K562 (cell line): Measurements from ENCODE around the gene ATF5. TPM values are rescaled to one million over a fixed set of nuclear protein-coding genes. Genes with fewer than 3 reads are reported as not detected.

Source experiments
- C11orf30 ChIP-seq: fragments of 450-650 bp; IDR thresholded peaks from 2 replicates; pipeline ENCODE4 v1.6.1; 2016; ENCODE audit warnings: low read depth, mild to moderate bottlenecking
- CCNT2 ChIP-seq: IDR thresholded peaks from 2 replicates; pipeline ENCODE4 v1.6.1; 2011; ENCODE audit warnings: borderline replicate concordance, low read depth, mild to moderate bottlenecking, moderate library complexity, mixed read lengths, low read length; ENCODE audit not compliant: insufficient read length; ENCODE audit errors: extremely low read depth
- CEBPG ChIP-seq, 3 experiments: fragments of 200-800 bp in 1 of 3; sonication (Bioruptor generic) in 1 of 3; sonication (generic) in 1 of 3; formaldehyde crosslinking in 1 of 3; IDR thresholded peaks in 2 of 3; conservative IDR thresholded peaks in 1 of 3; 2 replicates each; pipeline versions ENCODE4 v1.6.1 to v1.8.0; 2016 to 2022; ENCODE audit warnings: missing compliant biosample characterization in 2 of 3, missing genetic modification characterization in 2 of 3, mild to moderate bottlenecking in 1 of 3, missing genetic modification reagents in 1 of 3
- DDX20 ChIP-seq: fragments of 450-650 bp; IDR thresholded peaks from 2 replicates; pipeline ENCODE4 v1.6.1; 2016; ENCODE audit warnings: missing genetic modification characterization, low read depth, mild to moderate bottlenecking, missing compliant biosample characterization, moderate library complexity
- GATAD2B ChIP-seq: fragments of 450-650 bp; IDR thresholded peaks from 2 replicates; pipeline ENCODE4 v1.6.1; 2017; ENCODE audit warnings: mild to moderate bottlenecking, borderline replicate concordance
- GTF2E2 ChIP-seq: fragments of 200-800 bp; sonication (Bioruptor generic); IDR thresholded peaks from 2 replicates; pipeline ENCODE4 v1.6.1; 2016; ENCODE audit warnings: missing genetic modification characterization, missing compliant biosample characterization
- IRF2 ChIP-seq: sonication (generic); formaldehyde crosslinking; IDR thresholded peaks from 2 replicates; pipeline ENCODE4 v1.8.1; 2022; ENCODE audit warnings: mild to moderate bottlenecking, missing genetic modification reagents
- NEUROD1 ChIP-seq: fragments of 150-350 bp; IDR thresholded peaks from 2 replicates; pipeline ENCODE4 v1.6.1; 2014; ENCODE audit warnings: borderline replicate concordance, low read length, low read depth; ENCODE audit not compliant: partially characterized antibody
- PCBP2 ChIP-seq: fragments of 200-400 bp; formaldehyde crosslinking; IDR thresholded peaks from 2 replicates; pipeline ENCODE4 v1.6.1; 2018; ENCODE audit warnings: low read length, low read depth, mild to moderate bottlenecking, moderate library complexity; ENCODE audit not compliant: poor library complexity, severe bottlenecking
- PHF8 ChIP-seq: fragments of 200-600 bp; sonication (generic); IDR thresholded peaks from 2 replicates; pipeline ENCODE4 v1.6.1; 2012; ENCODE audit warnings: mixed run types, mild to moderate bottlenecking, inconsistent platforms, low read length, moderate library complexity, borderline replicate concordance
- PPARD ChIP-seq: fragments of 250-450 bp; sonication (Bioruptor Pico); IDR thresholded peaks from 2 replicates; pipeline ENCODE4 v1.8.0; 2022; ENCODE audit warnings: inconsistent platforms, mild to moderate bottlenecking, moderate library complexity
- SMC3 ChIP-seq: conservative IDR thresholded peaks from 2 replicates; pipeline ENCODE4 v1.6.1; 2011; ENCODE audit warnings: low read depth, low read length, improper control_type of control experiment; ENCODE audit not compliant: insufficient read depth
- SREBF2 ChIP-seq: sonication (generic); formaldehyde crosslinking; IDR thresholded peaks from 2 replicates; pipeline ENCODE4 v1.4.0; 2020; ENCODE audit warnings: mild to moderate bottlenecking, missing genetic modification reagents
- TCF7L2 ChIP-seq: fragments of 150-350 bp; IDR thresholded peaks from 2 replicates; pipeline ENCODE4 v1.6.1; 2016; ENCODE audit warnings: low read depth, mild to moderate bottlenecking, low read length, moderate library complexity
- TGIF2 ChIP-seq: sonication (generic); formaldehyde crosslinking; IDR thresholded peaks from 2 replicates; pipeline ENCODE4 v1.8.1; 2022; ENCODE audit warnings: mild to moderate bottlenecking, missing genetic modification reagents, moderate library complexity
- ZNF197 ChIP-seq: fragments of 200-800 bp; sonication (Bioruptor generic); IDR thresholded peaks from 2 replicates; pipeline ENCODE4 v1.6.1; 2016; ENCODE audit warnings: low read depth, missing genetic modification characterization, missing compliant biosample characterization
- ZNF431 ChIP-seq: sonication (generic); formaldehyde crosslinking; IDR thresholded peaks from 2 replicates; pipeline ENCODE4 v1.8.0; 2022; ENCODE audit warnings: mild to moderate bottlenecking, missing genetic modification reagents
- ZNF444 ChIP-seq: fragments of 250-450 bp; sonication (Bioruptor Pico); IDR thresholded peaks from 2 replicates; pipeline ENCODE4 v1.4.0; 2020; ENCODE audit warnings: mild to moderate bottlenecking, moderate library complexity
- ZNF583 ChIP-seq: fragments of 250-450 bp; sonication (Bioruptor Pico); IDR thresholded peaks from 2 replicates; pipeline ENCODE4 v1.4.0; 2020
- polyA plus RNA-seq, 8 experiments: library from polyadenylated mRNA; depleted of rRNA in 4 of 8; stranded (reverse) in 5 of 8; unstranded in 3 of 8; fragments of >200 nt; fragmentation: Nextera tagmentation in 2 of 8; fragmentation: Illumina TruSeq in 1 of 8; extraction: Ambion mirVana in 2 of 8; extraction: Trizol in 1 of 8; gene quantifications; 2 replicates each; pipeline versions ENCODE4 v1.2.1 to v1.2.3, GENCODE V29; 2011 to 2014; ENCODE audit warnings: inconsistent platforms in 1 of 8, missing spikeins in 1 of 8
- total RNA-seq, 7 experiments: library from RNA; depleted of rRNA in 6 of 7; stranded (reverse); fragments of >200 nt in 6 of 7; fragmentation: Illumina TruSeq in 2 of 7; extraction: Trizol in 2 of 7; gene quantifications; 2 replicates each; pipeline versions ENCODE4 v1.2.1 to v1.2.3, GENCODE V29; 2011 to 2021; ENCODE audit warnings: low replicate concordance in 1 of 7
- TF ChIP-seq, protein P1 (sequence below): sonication (generic); formaldehyde crosslinking; IDR thresholded peaks from 2 replicates; pipeline ENCODE4 v1.8.0; 2022; ENCODE audit warnings: mild to moderate bottlenecking, missing genetic modification reagents, borderline replicate concordance
- TF ChIP-seq, protein P2 (sequence below): fragments of 450-650 bp; IDR thresholded peaks from 2 replicates; pipeline ENCODE4 v1.6.1; 2017; ENCODE audit warnings: mild to moderate bottlenecking, moderate library complexity
- TF ChIP-seq, protein P3 (sequence below): fragments of 200-800 bp; sonication (Bioruptor generic); IDR thresholded peaks from 2 replicates; pipeline ENCODE4 v1.6.1; 2017; ENCODE audit warnings: missing genetic modification characterization, missing compliant biosample characterization

Gene ATF5
- total and polyA plus RNA-seq, 9 of the 15 experiments (the other 6 are each of a cell fraction or from before 2014, with no cell fraction given): 3.0 to 57.6 (median 11.1) TPM

DNA sequence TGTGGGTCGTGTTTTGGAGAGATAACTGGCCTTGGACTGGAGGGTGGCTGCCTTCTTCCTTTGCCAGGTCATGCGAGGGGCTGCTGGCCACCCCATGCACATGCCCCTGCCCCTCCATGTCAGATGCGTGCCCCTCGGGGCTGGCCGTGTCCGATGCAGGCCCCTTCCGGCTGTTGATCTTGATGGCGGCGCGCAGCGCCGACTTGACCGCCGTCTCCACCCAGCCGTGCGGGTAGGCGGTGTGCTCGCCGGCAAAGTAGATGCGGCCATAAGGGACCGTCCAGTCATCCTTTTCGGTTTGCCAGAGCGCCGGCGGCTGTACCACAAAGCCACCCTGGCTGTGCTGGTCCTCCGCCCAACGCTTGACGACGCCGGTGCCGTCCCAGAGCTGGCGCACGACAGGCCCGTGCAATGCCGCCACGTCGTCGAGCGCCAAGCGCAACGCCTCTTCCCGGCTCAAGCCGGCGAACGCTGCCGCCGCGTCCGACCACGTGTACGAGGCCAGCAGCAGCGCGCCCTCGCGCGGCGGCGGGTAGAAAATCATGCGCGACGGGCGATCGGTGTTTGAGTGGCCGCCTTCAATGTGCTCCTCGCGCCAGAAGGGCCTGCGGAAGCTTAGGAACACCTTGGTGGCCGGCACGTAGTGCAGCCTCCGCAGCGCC is 39.2 kb upstream of the ATF5 start (continued):
- TF ChIP-seq, protein P1, sequence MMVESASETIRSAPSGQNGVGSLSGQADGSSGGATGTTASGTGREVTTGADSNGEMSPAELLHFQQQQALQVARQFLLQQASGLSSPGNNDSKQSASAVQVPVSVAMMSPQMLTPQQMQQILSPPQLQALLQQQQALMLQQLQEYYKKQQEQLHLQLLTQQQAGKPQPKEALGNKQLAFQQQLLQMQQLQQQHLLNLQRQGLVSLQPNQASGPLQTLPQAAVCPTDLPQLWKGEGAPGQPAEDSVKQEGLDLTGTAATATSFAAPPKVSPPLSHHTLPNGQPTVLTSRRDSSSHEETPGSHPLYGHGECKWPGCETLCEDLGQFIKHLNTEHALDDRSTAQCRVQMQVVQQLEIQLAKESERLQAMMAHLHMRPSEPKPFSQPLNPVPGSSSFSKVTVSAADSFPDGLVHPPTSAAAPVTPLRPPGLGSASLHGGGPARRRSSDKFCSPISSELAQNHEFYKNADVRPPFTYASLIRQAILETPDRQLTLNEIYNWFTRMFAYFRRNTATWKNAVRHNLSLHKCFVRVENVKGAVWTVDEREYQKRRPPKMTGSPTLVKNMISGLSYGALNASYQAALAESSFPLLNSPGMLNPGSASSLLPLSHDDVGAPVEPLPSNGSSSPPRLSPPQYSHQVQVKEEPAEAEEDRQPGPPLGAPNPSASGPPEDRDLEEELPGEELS: peak; percentile 99
- TF ChIP-seq TCF7L2: no peak
- TF ChIP-seq PHF8: peak; percentile 27; the same call in 1 of the 2 replicates
- peak; percentile 97 for TF ChIP-seq ZNF431 (CRISPR knock-in tag)
- TF ChIP-seq TGIF2 (CRISPR knock-in tag): peak; percentile 97
- TF ChIP-seq GTF2E2 (tag): no peak
- TF ChIP-seq SMC3: peak; percentile 69
- no peak for TF ChIP-seq DDX20
- TF ChIP-seq CEBPG (CRISPR knock-in tag; IDR thresholded peaks at IDR 0.05): peak; percentile 82
- TF ChIP-seq CEBPG (tag; conservative IDR thresholded peaks at IDR 0.05 in 1 of 2, IDR thresholded peaks at IDR 0.05 in 1 of 2): no peak
- TF ChIP-seq SREBF2 (CRISPR knock-in tag): peak; percentile 35; the same call in 1 of the 2 replicates
- TF ChIP-seq ZNF583 (CRISPR knock-in tag): 0 out of 2 replicates have a peak, but pooled peaks have one; percentile 23
- no peak for TF ChIP-seq PPARD
- TF ChIP-seq, protein P2, sequence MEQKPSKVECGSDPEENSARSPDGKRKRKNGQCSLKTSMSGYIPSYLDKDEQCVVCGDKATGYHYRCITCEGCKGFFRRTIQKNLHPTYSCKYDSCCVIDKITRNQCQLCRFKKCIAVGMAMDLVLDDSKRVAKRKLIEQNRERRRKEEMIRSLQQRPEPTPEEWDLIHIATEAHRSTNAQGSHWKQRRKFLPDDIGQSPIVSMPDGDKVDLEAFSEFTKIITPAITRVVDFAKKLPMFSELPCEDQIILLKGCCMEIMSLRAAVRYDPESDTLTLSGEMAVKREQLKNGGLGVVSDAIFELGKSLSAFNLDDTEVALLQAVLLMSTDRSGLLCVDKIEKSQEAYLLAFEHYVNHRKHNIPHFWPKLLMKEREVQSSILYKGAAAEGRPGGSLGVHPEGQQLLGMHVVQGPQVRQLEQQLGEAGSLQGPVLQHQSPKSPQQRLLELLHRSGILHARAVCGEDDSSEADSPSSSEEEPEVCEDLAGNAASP: no peak
- 0 out of 2 replicates have a peak, but pooled peaks have one; percentile 69 for TF ChIP-seq IRF2 (CRISPR knock-in tag)
- TF ChIP-seq ZNF197 (CRISPR knock-in tag): no peak; the same call in 1 of the 2 replicates
- TF ChIP-seq NEUROD1: peak; percentile 84
- TF ChIP-seq C11orf30: no peak
- TF ChIP-seq PCBP2: no peak
- no peak for TF ChIP-seq ZNF444 (CRISPR knock-in tag)
- TF ChIP-seq, protein P3, sequence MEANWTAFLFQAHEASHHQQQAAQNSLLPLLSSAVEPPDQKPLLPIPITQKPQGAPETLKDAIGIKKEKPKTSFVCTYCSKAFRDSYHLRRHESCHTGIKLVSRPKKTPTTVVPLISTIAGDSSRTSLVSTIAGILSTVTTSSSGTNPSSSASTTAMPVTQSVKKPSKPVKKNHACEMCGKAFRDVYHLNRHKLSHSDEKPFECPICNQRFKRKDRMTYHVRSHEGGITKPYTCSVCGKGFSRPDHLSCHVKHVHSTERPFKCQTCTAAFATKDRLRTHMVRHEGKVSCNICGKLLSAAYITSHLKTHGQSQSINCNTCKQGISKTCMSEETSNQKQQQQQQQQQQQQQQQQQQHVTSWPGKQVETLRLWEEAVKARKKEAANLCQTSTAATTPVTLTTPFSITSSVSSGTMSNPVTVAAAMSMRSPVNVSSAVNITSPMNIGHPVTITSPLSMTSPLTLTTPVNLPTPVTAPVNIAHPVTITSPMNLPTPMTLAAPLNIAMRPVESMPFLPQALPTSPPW (CRISPR knock-in tag): no peak
- no peak for TF ChIP-seq GATAD2B
- peak; percentile 82 for TF ChIP-seq CCNT2
